Spleen (tissue), 7 donors: ENCODE results near the gene LACTBL1.
"Not testable (repeated sequence)": the region's sequence is repeated elsewhere in the genome, so short reads cannot be mapped to it uniquely, and the experiment has no call there.

Source experiments
- POLR2AphosphoS5 ChIP-seq, 3 donors: sonication (generic); formaldehyde crosslinking; IDR thresholded peaks; one replicate each; pipeline ENCODE4 v1.5.1; 2017; ENCODE audit warnings: antibody characterized with exemption in 3 of 3
- TF ChIP-seq, protein P1 (sequence below), 11 experiments: fragments of 200-600 bp in 7 of 11; fragments of 450-650 bp in 4 of 11; sonication (generic) in 4 of 11; IDR thresholded peaks in 8 of 11; conservative IDR thresholded peaks in 3 of 11; 1 replicate in 7 of 11; 2 replicates in 4 of 11; pipeline versions ENCODE4 v1.4.0 to v1.8.0; 2016 to 2021; ENCODE audit warnings: antibody characterized with exemption in 11 of 11, inconsistent platforms in 4 of 11, mild to moderate bottlenecking in 1 of 11
- donor health status: DM: no; HTN: no; CAD: no; lungs with moderate emphysema.
- donor health status: DM: no; HTN: no; CAD: no.
- donor health status: DM: no; HTN: no; CAD: no.

DNA sequence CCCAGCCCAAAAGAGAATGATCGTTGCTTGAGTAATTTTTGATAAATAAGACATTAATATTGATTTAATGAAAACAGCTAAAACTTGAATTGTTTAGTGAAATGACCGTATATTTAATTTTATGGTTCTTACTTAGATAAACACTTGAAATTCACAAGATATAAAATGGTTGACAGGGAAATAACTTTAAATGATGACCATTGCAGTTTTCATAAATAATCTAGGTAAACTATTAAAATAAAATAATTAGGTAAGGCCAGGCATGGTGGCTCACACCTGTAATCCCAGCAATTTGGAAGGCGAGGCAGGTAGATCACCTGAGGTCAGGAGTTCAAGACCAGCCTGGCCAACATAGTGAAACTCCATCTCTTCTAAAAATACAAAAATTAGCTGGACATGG lies 19.7 kb upstream of the LACTBL1 start:
- TF ChIP-seq, protein P1, sequence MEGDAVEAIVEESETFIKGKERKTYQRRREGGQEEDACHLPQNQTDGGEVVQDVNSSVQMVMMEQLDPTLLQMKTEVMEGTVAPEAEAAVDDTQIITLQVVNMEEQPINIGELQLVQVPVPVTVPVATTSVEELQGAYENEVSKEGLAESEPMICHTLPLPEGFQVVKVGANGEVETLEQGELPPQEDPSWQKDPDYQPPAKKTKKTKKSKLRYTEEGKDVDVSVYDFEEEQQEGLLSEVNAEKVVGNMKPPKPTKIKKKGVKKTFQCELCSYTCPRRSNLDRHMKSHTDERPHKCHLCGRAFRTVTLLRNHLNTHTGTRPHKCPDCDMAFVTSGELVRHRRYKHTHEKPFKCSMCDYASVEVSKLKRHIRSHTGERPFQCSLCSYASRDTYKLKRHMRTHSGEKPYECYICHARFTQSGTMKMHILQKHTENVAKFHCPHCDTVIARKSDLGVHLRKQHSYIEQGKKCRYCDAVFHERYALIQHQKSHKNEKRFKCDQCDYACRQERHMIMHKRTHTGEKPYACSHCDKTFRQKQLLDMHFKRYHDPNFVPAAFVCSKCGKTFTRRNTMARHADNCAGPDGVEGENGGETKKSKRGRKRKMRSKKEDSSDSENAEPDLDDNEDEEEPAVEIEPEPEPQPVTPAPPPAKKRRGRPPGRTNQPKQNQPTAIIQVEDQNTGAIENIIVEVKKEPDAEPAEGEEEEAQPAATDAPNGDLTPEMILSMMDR (IDR thresholded peaks at IDR 0.05 in 8 of 11, conservative IDR thresholded peaks at IDR 0.05 in 3 of 11) = not testable (repeated sequence)
- not testable (repeated sequence) for TF ChIP-seq POLR2AphosphoS5 (IDR thresholded peaks at IDR 0.05)
